PC-9 (cell line): ENCODE results near the gene GGTLC1. TPM values are rescaled to one million over a fixed set of nuclear protein-coding genes. Genes with fewer than 3 reads are reported as not detected.

Experiments
- BruUV-seq: library from RNA; stranded (reverse); fragments of 400-500 nt; replicated peaks from 2 replicates; lab custom pipeline; 2021; lab: Mats Ljungman, UMichigan
- CTCF ChIA-PET: fragments of 300-600 bp; sonication (Branson Sonifier 250); formaldehyde crosslinking; loops from one replicate; lab custom pipeline; 2022; ENCODE audit warnings: antibody characterized with exemption; lab: Charles Lee
- POLR2A ChIA-PET: fragments of 300-600 bp; sonication (Branson Sonifier 250); formaldehyde crosslinking; loops from one replicate; lab custom pipeline; 2022; ENCODE audit warnings: antibody characterized with exemption; ENCODE audit not compliant: unreplicated experiment; lab: Charles Lee
- DNase-seq, 2 experiments: peaks; one replicate each; pipeline versions ENCODE4 v3.0.0 to v3.0.0-alpha.2; 2015 to 2022; ENCODE audit warnings: mixed read lengths in 1 of 2
- H2AFZ ChIP-seq: fragments of 200-600 bp; sonication (generic); 2 replicates; pipeline ENCODE4 v1.8.1; 2017; ENCODE audit warnings: antibody characterized with exemption
- H3F3A ChIP-seq: fragments of 200-600 bp; sonication (generic); 2 replicates; pipeline ENCODE4 v1.8.1; 2017; ENCODE audit warnings: antibody characterized with exemption, mild to moderate bottlenecking, low read depth; ENCODE audit not compliant: insufficient read depth
- H3K27ac ChIP-seq: fragments of 200-600 bp; sonication (generic); 2 replicates; pipeline ENCODE4 v1.6.1; 2016; ENCODE audit warnings: mixed run types
- H3K27me3 ChIP-seq: fragments of 200-600 bp; sonication (generic); 2 replicates; pipeline ENCODE4 v1.6.1; 2016; ENCODE audit warnings: low read depth, mixed run types; ENCODE audit not compliant: insufficient read depth
- H3K36me3 ChIP-seq: fragments of 200-600 bp; sonication (generic); 2 replicates; pipeline ENCODE4 v1.6.1; 2016; ENCODE audit warnings: low read depth, mixed run types
- H3K4me1 ChIP-seq: fragments of 200-600 bp; sonication (generic); replicated peaks from 2 replicates; pipeline ENCODE4 v1.6.1; 2016; ENCODE audit warnings: mixed run types; ENCODE audit not compliant: insufficient read depth
- H3K4me2 ChIP-seq: fragments of 200-600 bp; sonication (generic); 2 replicates; pipeline ENCODE4 v1.6.1; 2017; ENCODE audit warnings: mixed run types
- H3K4me3 ChIP-seq: fragments of 200-600 bp; sonication (generic); 2 replicates; pipeline ENCODE4 v1.6.1; 2016; ENCODE audit warnings: mixed run types
- H3K79me2 ChIP-seq: fragments of 200-600 bp; sonication (generic); 2 replicates; pipeline ENCODE4 v1.6.1; 2017; ENCODE audit warnings: low read depth, mixed run types
- H3K9me2 ChIP-seq: fragments of 200-600 bp; sonication (generic); 2 replicates; pipeline ENCODE4 v1.8.1; 2017; ENCODE audit warnings: mild to moderate bottlenecking; ENCODE audit not compliant: insufficient read depth
- H3K9me3 ChIP-seq: fragments of 200-600 bp; sonication (generic); 2 replicates; pipeline ENCODE4 v1.8.1; 2016; ENCODE audit warnings: low read depth; ENCODE audit not compliant: insufficient read depth
- H4K20me1 ChIP-seq: fragments of 200-600 bp; sonication (generic); 2 replicates; pipeline ENCODE4 v1.8.1; 2017; ENCODE audit not compliant: insufficient read depth
- CTCF ChIP-seq: fragments of 200-600 bp; sonication (generic); conservative IDR thresholded peaks from 2 replicates; pipeline ENCODE4 v1.6.1; 2017; ENCODE audit warnings: mixed run types, antibody characterized with exemption, mild to moderate bottlenecking, moderate library complexity
- EZH2 ChIP-seq: fragments of 200-600 bp; sonication (generic); IDR thresholded peaks from 2 replicates; pipeline ENCODE4 v1.8.0; 2017; ENCODE audit warnings: antibody characterized with exemption, low read depth
- intact Hi-C: fragments of 100-400 bp; cut with micrococcal nuclease; formaldehyde crosslinking; loops from one replicate; pipeline ENCODE4 v1.10.0; 2022; ENCODE audit not compliant: unreplicated experiment
- total RNA-seq: library from RNA; stranded (reverse); gene quantifications from 2 replicates; pipeline ENCODE4 v1.2.3, GENCODE V29; 2021

GGTLC1 gene
- total RNA-seq, 1 experiment from 2014 or later, result 0.63 TPM

- no peak overlapping the region for H3K27ac ChIP-seq
- no TSS peak for BruUV-seq
- TF ChIP-seq EZH2, result no peak
- no peak for TF ChIP-seq CTCF
- H4K20me1 ChIP-seq, result no peaks in the 10 kb centered on the region
- CTCF ChIA-PET, result no interaction called here
- H2AFZ ChIP-seq, result no peak overlapping the region
- H3K79me2 ChIP-seq, result no peaks in the 10 kb centered on the region
- POLR2A ChIA-PET, result interaction anchor here (0.7 kb wide), 1 partner anchor 123 kb away, joined by 5 read pairs; no protein-coding TSS in a partner anchor
- H3K27me3 ChIP-seq, result no peaks in the 10 kb centered on the region
- H3K9me3 ChIP-seq, result no peaks in the 10 kb centered on the region
- no peak overlapping the region for H3K4me3 ChIP-seq
- no peaks in the 10 kb centered on the region for H3K36me3 ChIP-seq
- no peak for DNase-seq
- H3F3A ChIP-seq, result no peaks in the 10 kb centered on the region
- intact Hi-C loops, result no loop called here
- H3K4me1 ChIP-seq, result peaks cover 15% of the 10 kb centered on the region
- no peaks in the 10 kb centered on the region for H3K9me2 ChIP-seq
- H3K4me2 ChIP-seq, result no peak overlapping the region
Observed at GRCh38 chr20:24022621-24023180, 34.1 kb upstream of the GGTLC1 start.

- H3K9me3 ChIP-seq, result no peaks in the 10 kb centered on the region
- H3K79me2 ChIP-seq, result no peaks in the 10 kb centered on the region
- TF ChIP-seq EZH2, result no peak
- TF ChIP-seq CTCF, result no peak
- POLR2A ChIA-PET, result no interaction called here
- H3K27me3 ChIP-seq, result no peaks in the 10 kb centered on the region
- no peak overlapping the region for H2AFZ ChIP-seq
- H3K27ac ChIP-seq, result no peak overlapping the region
- H3F3A ChIP-seq, result no peaks in the 10 kb centered on the region
- CTCF ChIA-PET, result interaction anchor here (0.6 kb wide), 1 partner anchor 26 kb away, joined by 3 read pairs; no protein-coding TSS in a partner anchor
- DNase-seq, result peak; percentile 63 to 67
- no peaks in the 10 kb centered on the region for H3K9me2 ChIP-seq
- no peaks in the 10 kb centered on the region for H3K36me3 ChIP-seq
- intact Hi-C loops, result no loop called here
- no peaks in the 10 kb centered on the region for H4K20me1 ChIP-seq
- BruUV-seq, result no TSS peak
- peak overlapping the region; percentile 6; the same call in 1 of the 2 replicates for H3K4me2 ChIP-seq
- H3K4me1 ChIP-seq, result peaks cover 15% of the 10 kb centered on the region
- H3K4me3 ChIP-seq, result no peak overlapping the region
Observed at GRCh38 chr20:24018796-24019195, 30.2 kb upstream of the GGTLC1 start.

GRCh38 chr20:24017458-24017755 is 28.8 kb upstream of the GGTLC1 start:
- ChIA-PET POLR2A (no interaction called here), CTCF (interaction anchor here (1.3 kb wide), 1 partner anchor 8 kb away, joined by 5 read pairs; no protein-coding TSS in a partner anchor)
- DNase-seq, result no peak
- Histone ChIP-seq H4K20me1 (no peaks in the 10 kb centered on the region), H3K27me3 (no peaks in the 10 kb centered on the region), H3K9me2 (no peaks in the 10 kb centered on the region), H3K79me2 (no peaks in the 10 kb centered on the region), H2AFZ (no peak overlapping the region), H3K27ac (no peak overlapping the region), H3K36me3 (no peaks in the 10 kb centered on the region), H3F3A (no peaks in the 10 kb centered on the region), H3K9me3 (no peaks in the 10 kb centered on the region), H3K4me3 (no peak overlapping the region), H3K4me2 (no peak overlapping the region), H3K4me1 (peaks cover 15% of the 10 kb centered on the region)
- TF ChIP-seq EZH2 (no peak), CTCF (no peak)
- intact Hi-C loops, result no loop called here
- BruUV-seq, result no TSS peak
